HG02884 (cell line): ENCODE results near the gene CAVIN1.
"Not testable (repeated sequence)": the region's sequence is repeated elsewhere in the genome, so short reads cannot be mapped to it uniquely, and the experiment has no call there.

Experiments used
- ATAC-seq: cut with Tn5 transposase; IDR thresholded peaks from one replicate; pipeline ENCODE4 v1.9.1; 2021; ENCODE audit warnings: mild to moderate bottlenecking, moderate library complexity; ENCODE audit not compliant: unreplicated experiment

The CAVIN1 gene

GRCh38 chr17:42381898-42382297, 41.2 kb downstream of the CAVIN1 start:
- no peak for ATAC-seq

- no peak for ATAC-seq
Observed at GRCh38 chr17:42380935-42381334, 42.1 kb downstream of the CAVIN1 start.

GRCh38 chr17:42378959-42379594, 44.0 kb downstream of the CAVIN1 start:
- ATAC-seq = no peak

- no peak for ATAC-seq
Observed at GRCh38 chr17:42378359-42378958, 44.6 kb downstream of the CAVIN1 start.

- ATAC-seq = no peak
Observed at GRCh38 chr17:42373896-42374295, 49.2 kb downstream of the CAVIN1 start.

- ATAC-seq = no peak
Observed at GRCh38 chr17:42372142-42372541, 50.9 kb downstream of the CAVIN1 start.

- not testable (repeated sequence) for ATAC-seq
Observed at GRCh38 chr17:42368797-42369561, 54.1 kb downstream of the CAVIN1 start.

- ATAC-seq = not testable (repeated sequence)
Observed at GRCh38 chr17:42368310-42368709, 54.7 kb downstream of the CAVIN1 start.

- not testable (repeated sequence) for ATAC-seq
Observed at GRCh38 chr17:42366176-42367023, 56.7 kb downstream of the CAVIN1 start.

- no peak for ATAC-seq
Observed at GRCh38 chr17:42365136-42365535, 57.9 kb downstream of the CAVIN1 start.

GRCh38 chr17:42363767-42364585, 59.1 kb downstream of the CAVIN1 start:
- no peak for ATAC-seq

GRCh38 chr17:42363231-42363630, 59.8 kb downstream of the CAVIN1 start:
- no peak for ATAC-seq

GRCh38 chr17:42362245-42362961, 60.7 kb downstream of the CAVIN1 start:
- no peak for ATAC-seq

- ATAC-seq = no peak
Observed at GRCh38 chr17:42361781-42362186, 61.3 kb downstream of the CAVIN1 start.

GRCh38 chr17:42360388-42360787, 62.7 kb downstream of the CAVIN1 start:
- ATAC-seq = not testable (repeated sequence)

- no peak for ATAC-seq
Observed at GRCh38 chr17:42359133-42359532, 63.9 kb downstream of the CAVIN1 start.

- no peak for ATAC-seq
Observed at GRCh38 chr17:42358434-42358833, 64.6 kb downstream of the CAVIN1 start.

GRCh38 chr17:42354956-42355843, 67.9 kb downstream of the CAVIN1 start:
- no peak for ATAC-seq
